PC-3 (cell line): ENCODE data around the gene GALNTL6. TPM values are rescaled to one million over a fixed set of nuclear protein-coding genes. Genes with fewer than 3 reads are reported as not detected.

Experiments used
- ATAC-seq: fragments of 200-7000 bp; cut with Tn5 transposase; 2 replicates; pipeline ENCODE4 v1.9.1; 2020; ENCODE audit warnings: mild to moderate bottlenecking, moderate library complexity
- BruUV-seq: library from RNA; stranded (reverse); fragments of 400-500 nt; replicated peaks from 2 replicates; lab custom pipeline; 2021; lab: Mats Ljungman, UMichigan
- CTCF ChIA-PET: fragments of 300-600 bp; sonication (Branson Sonifier 250); formaldehyde crosslinking; loops from one replicate; lab custom pipeline; 2022; ENCODE audit warnings: antibody characterized with exemption; lab: Charles Lee
- POLR2A ChIA-PET: fragments of 300-600 bp; sonication (Branson Sonifier 250); formaldehyde crosslinking; loops from one replicate; lab custom pipeline; 2022; ENCODE audit warnings: antibody characterized with exemption; ENCODE audit not compliant: unreplicated experiment; lab: Charles Lee
- DNase-seq: peaks from one replicate; pipeline ENCODE4 v3.0.0-alpha.2; 2015
- H2AFZ ChIP-seq: fragments of 300-600 bp; sonication (generic); 2 replicates; pipeline ENCODE4 v1.6.0; 2016; ENCODE audit warnings: antibody characterized with exemption, low read length
- H3F3A ChIP-seq: fragments of 300-600 bp; sonication (generic); one replicate; pipeline ENCODE4 v1.6.0; 2017; ENCODE audit warnings: antibody characterized with exemption, low read length, control low read depth, mild to moderate bottlenecking; ENCODE audit not compliant: unreplicated experiment
- H3K27ac ChIP-seq: fragments of 300-600 bp; sonication (generic); 2 replicates; pipeline ENCODE4 v1.5.1; 2016; ENCODE audit warnings: mild to moderate bottlenecking, low read length
- H3K27me3 ChIP-seq: fragments of 300-600 bp; sonication (generic); 2 replicates; pipeline ENCODE4 v1.6.1; 2016; ENCODE audit warnings: low read length, mixed read lengths
- H3K36me3 ChIP-seq: fragments of 300-600 bp; sonication (generic); 2 replicates; pipeline ENCODE4 v1.6.1; 2016; ENCODE audit warnings: low read depth, mixed run types, low read length, mixed read lengths
- H3K4me1 ChIP-seq: fragments of 300-600 bp; sonication (generic); 2 replicates; pipeline ENCODE4 v1.5.1; 2016; ENCODE audit warnings: low read length; ENCODE audit not compliant: insufficient read depth
- H3K4me2 ChIP-seq: fragments of 300-600 bp; sonication (generic); 2 replicates; pipeline ENCODE4 v1.6.0; 2016; ENCODE audit warnings: low read length
- H3K4me3 ChIP-seq: fragments of 300-600 bp; sonication (generic); 2 replicates; pipeline ENCODE4 v1.5.1; 2016; ENCODE audit warnings: mild to moderate bottlenecking, low read length, mixed read lengths
- H3K79me2 ChIP-seq: fragments of 300-600 bp; sonication (generic); 2 replicates; pipeline ENCODE4 v1.6.1; 2017; ENCODE audit warnings: low read length, mixed read lengths
- H3K9ac ChIP-seq: fragments of 300-600 bp; sonication (generic); 2 replicates; pipeline ENCODE4 v1.6.0; 2016; ENCODE audit warnings: mild to moderate bottlenecking, low read length
- H3K9me2 ChIP-seq: fragments of 300-600 bp; sonication (generic); replicated peaks from 2 replicates; pipeline ENCODE4 v1.6.1; 2016; ENCODE audit warnings: mixed run types, low read length, mixed read lengths
- H3K9me3 ChIP-seq: fragments of 300-600 bp; sonication (generic); 2 replicates; pipeline ENCODE4 v1.6.1; 2016; ENCODE audit warnings: low read length, mixed read lengths
- H4K20me1 ChIP-seq: fragments of 300-600 bp; sonication (generic); 2 replicates; pipeline ENCODE4 v1.6.1; 2016; ENCODE audit warnings: low read length, mixed read lengths
- EZH2 ChIP-seq: fragments of 300-600 bp; sonication (generic); IDR thresholded peaks from one replicate; pipeline ENCODE4 v1.6.1; 2017; ENCODE audit warnings: antibody characterized with exemption, mild to moderate bottlenecking, low read length; ENCODE audit not compliant: unreplicated experiment
- EZH2phosphoT487 ChIP-seq: fragments of 300-600 bp; sonication (generic); IDR thresholded peaks from 2 replicates; pipeline ENCODE4 v1.6.1; 2018; ENCODE audit warnings: mild to moderate bottlenecking, antibody characterized with exemption, low read length, borderline replicate concordance
- intact Hi-C: fragments of 100-400 bp; cut with micrococcal nuclease; formaldehyde crosslinking; loops from 2 replicates; pipeline ENCODE4 v1.9.0; 2023
- total RNA-seq: library from RNA; depleted of rRNA; stranded (reverse); fragments of >200 nt; gene quantifications from 2 replicates; pipeline ENCODE4 v1.2.3, GENCODE V29; 2014
- TF ChIP-seq, protein P1 (sequence below): fragments of 300-600 bp; sonication (generic); conservative IDR thresholded peaks from 2 replicates; pipeline ENCODE4 v1.5.1; 2017; ENCODE audit warnings: antibody characterized with exemption, low read depth, mild to moderate bottlenecking, low read length

Gene GALNTL6
- total RNA-seq, 1 experiment from 2014 or later, result not detected

- no peaks in the 10 kb centered on the region for H3K9me2 ChIP-seq
- H4K20me1 ChIP-seq, result no peaks in the 10 kb centered on the region
- H3F3A ChIP-seq, result no peaks in the 10 kb centered on the region
- H3K9me3 ChIP-seq, result no peaks in the 10 kb centered on the region
- ChIA-PET POLR2A (no interaction called here), CTCF (no interaction called here)
- H3K27me3 ChIP-seq, result 0 out of 2 replicates have a peak, but pooled peaks cover 2% of the 10 kb centered on the region
- no TSS peak for BruUV-seq
- DNase-seq (no peak), ATAC-seq (no peak)
- H3K4me3 ChIP-seq, result no peak overlapping the region
- H3K27ac ChIP-seq, result no peak overlapping the region
- H2AFZ ChIP-seq, result no peak overlapping the region
- no peaks in the 10 kb centered on the region for H3K79me2 ChIP-seq
- intact Hi-C loops, result no loop called here
- TF ChIP-seq, protein P1, sequence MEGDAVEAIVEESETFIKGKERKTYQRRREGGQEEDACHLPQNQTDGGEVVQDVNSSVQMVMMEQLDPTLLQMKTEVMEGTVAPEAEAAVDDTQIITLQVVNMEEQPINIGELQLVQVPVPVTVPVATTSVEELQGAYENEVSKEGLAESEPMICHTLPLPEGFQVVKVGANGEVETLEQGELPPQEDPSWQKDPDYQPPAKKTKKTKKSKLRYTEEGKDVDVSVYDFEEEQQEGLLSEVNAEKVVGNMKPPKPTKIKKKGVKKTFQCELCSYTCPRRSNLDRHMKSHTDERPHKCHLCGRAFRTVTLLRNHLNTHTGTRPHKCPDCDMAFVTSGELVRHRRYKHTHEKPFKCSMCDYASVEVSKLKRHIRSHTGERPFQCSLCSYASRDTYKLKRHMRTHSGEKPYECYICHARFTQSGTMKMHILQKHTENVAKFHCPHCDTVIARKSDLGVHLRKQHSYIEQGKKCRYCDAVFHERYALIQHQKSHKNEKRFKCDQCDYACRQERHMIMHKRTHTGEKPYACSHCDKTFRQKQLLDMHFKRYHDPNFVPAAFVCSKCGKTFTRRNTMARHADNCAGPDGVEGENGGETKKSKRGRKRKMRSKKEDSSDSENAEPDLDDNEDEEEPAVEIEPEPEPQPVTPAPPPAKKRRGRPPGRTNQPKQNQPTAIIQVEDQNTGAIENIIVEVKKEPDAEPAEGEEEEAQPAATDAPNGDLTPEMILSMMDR, result no peak
- no peak for TF ChIP-seq EZH2phosphoT487
- no peak for TF ChIP-seq EZH2
- no peak overlapping the region for H3K4me2 ChIP-seq
- no peaks in the 10 kb centered on the region for H3K36me3 ChIP-seq
- H3K9ac ChIP-seq, result no peak overlapping the region
- no peaks in the 10 kb centered on the region for H3K4me1 ChIP-seq
Measured at GRCh38 chr4:172927096-172927814, 1114.1 kb downstream of the GALNTL6 start.

- POLR2A ChIA-PET, result no interaction called here
- BruUV-seq, result no TSS peak
Measured at GRCh38 chr4:172928347-172928746, 1115.1 kb downstream of the GALNTL6 start.

More at GRCh38 chr4:172928347-172928746, 1115.1 kb downstream of the GALNTL6 start:
- no peaks in the 10 kb centered on the region for H3K4me1 ChIP-seq
- TF ChIP-seq EZH2phosphoT487 (no peak), EZH2 (no peak)
- TF ChIP-seq, protein P1, result no peak
- H3F3A ChIP-seq, result no peaks in the 10 kb centered on the region
- H3K36me3 ChIP-seq, result no peaks in the 10 kb centered on the region
- H4K20me1 ChIP-seq, result no peaks in the 10 kb centered on the region
- no peaks in the 10 kb centered on the region for H3K79me2 ChIP-seq
- ATAC-seq (no peak), DNase-seq (no peak)
- H3K9me3 ChIP-seq, result no peaks in the 10 kb centered on the region
- no peak overlapping the region for H3K4me3 ChIP-seq
- 0 out of 2 replicates have a peak, but pooled peaks cover 4% of the 10 kb centered on the region for H3K27me3 ChIP-seq
- intact Hi-C loops, result no loop called here
- no peak overlapping the region for H3K27ac ChIP-seq
- no peak overlapping the region for H3K9ac ChIP-seq
- no peaks in the 10 kb centered on the region for H3K9me2 ChIP-seq
- no peak overlapping the region for H3K4me2 ChIP-seq
- no peak overlapping the region for H2AFZ ChIP-seq
- CTCF ChIA-PET, result no interaction called here
